GM23338 (cell line): Measurements from ENCODE around the gene LMNTD2. TPM values are rescaled to one million over a fixed set of nuclear protein-coding genes. Genes with fewer than 3 reads are reported as not detected.

Experiments
- ATAC-seq: fragments of 200-7000 bp; cut with Tn5 transposase; 3 replicates; pipeline ENCODE4 v1.9.1; 2020
- DNase-seq: peaks from one replicate; pipeline ENCODE4 v3.0.0-alpha.2; 2015; ENCODE audit warnings: low spot score
- H2AFZ ChIP-seq: fragments of 200-600 bp; sonication (generic); 2 replicates; pipeline ENCODE4 v1.8.0; 2016; ENCODE audit warnings: antibody characterized with exemption, mild to moderate bottlenecking, moderate library complexity
- H3F3A ChIP-seq: fragments of 200-600 bp; sonication (generic); replicated peaks from 2 replicates; pipeline ENCODE4 v1.8.0; 2017; ENCODE audit warnings: antibody characterized with exemption, mixed run types, low read depth
- H3K27ac ChIP-seq: fragments of 200-600 bp; sonication (generic); 2 replicates; pipeline ENCODE4 v1.6.1; 2016; ENCODE audit warnings: low read depth
- H3K27me3 ChIP-seq: fragments of 200-600 bp; sonication (generic); 2 replicates; pipeline ENCODE4 v1.8.0; 2016; ENCODE audit warnings: mild to moderate bottlenecking, mixed run types, moderate library complexity; ENCODE audit not compliant: insufficient read depth
- H3K36me3 ChIP-seq: fragments of 200-600 bp; sonication (generic); 2 replicates; pipeline ENCODE4 v1.8.0; 2016; ENCODE audit warnings: mild to moderate bottlenecking; ENCODE audit not compliant: insufficient read depth
- H3K4me1 ChIP-seq: fragments of 200-600 bp; sonication (generic); 2 replicates; pipeline ENCODE4 v1.8.0; 2016; ENCODE audit warnings: mild to moderate bottlenecking, moderate library complexity; ENCODE audit not compliant: insufficient read depth
- H3K4me2 ChIP-seq: fragments of 200-600 bp; sonication (generic); 2 replicates; pipeline ENCODE4 v1.7.1; 2017; ENCODE audit warnings: mixed run types
- H3K4me3 ChIP-seq: fragments of 200-600 bp; sonication (generic); 2 replicates; pipeline ENCODE4 v1.6.1; 2016; ENCODE audit warnings: mixed run types
- H3K79me2 ChIP-seq: fragments of 200-600 bp; sonication (generic); replicated peaks from 2 replicates; pipeline ENCODE4 v1.8.0; 2017; ENCODE audit warnings: mild to moderate bottlenecking; ENCODE audit not compliant: insufficient read depth
- H3K9me2 ChIP-seq: fragments of 200-600 bp; sonication (generic); 2 replicates; pipeline ENCODE4 v1.8.0; 2017; ENCODE audit not compliant: insufficient read depth
- H4K20me1 ChIP-seq: fragments of 200-600 bp; sonication (generic); replicated peaks from 2 replicates; pipeline ENCODE4 v1.8.0; 2017; ENCODE audit warnings: mild to moderate bottlenecking; ENCODE audit not compliant: insufficient read depth
- H3K27ac Mint-ChIP-seq: 2 replicates; pipeline ENCODE4 v1.8.0; 2020; ENCODE audit warnings: inconsistent platforms, mild to moderate bottlenecking, moderate library complexity, mixed read lengths
- H3K27me3 Mint-ChIP-seq: 3 replicates; pipeline ENCODE4 v1.8.0; 2022; ENCODE audit warnings: low read depth, mild to moderate bottlenecking, moderate library complexity, mixed read lengths, inconsistent platforms; ENCODE audit not compliant: insufficient read depth, poor library complexity
- H3K36me3 Mint-ChIP-seq: 3 replicates; pipeline ENCODE4 v1.8.0; 2021; ENCODE audit warnings: low read depth, mild to moderate bottlenecking, inconsistent platforms, moderate library complexity, mixed read lengths
- H3K4me1 Mint-ChIP-seq: 3 replicates; pipeline ENCODE4 v1.8.0; 2020; ENCODE audit warnings: mild to moderate bottlenecking, inconsistent platforms, mixed read lengths
- H3K4me3 Mint-ChIP-seq: 3 replicates; pipeline ENCODE4 v1.8.0; 2021; ENCODE audit warnings: moderate library complexity, mild to moderate bottlenecking, inconsistent platforms, mixed read lengths
- H3K9me3 Mint-ChIP-seq: 3 replicates; pipeline ENCODE4 v1.8.0; 2020; ENCODE audit warnings: moderate library complexity, mild to moderate bottlenecking, inconsistent platforms, mixed read lengths
- CREB1 ChIP-seq: fragments of 250-450 bp; sonication (Bioruptor Pico); IDR thresholded peaks from 2 replicates; pipeline ENCODE4 v1.5.0; 2020; ENCODE audit warnings: low read depth, mild to moderate bottlenecking, moderate library complexity
- ETS1 ChIP-seq: IDR thresholded peaks from 2 replicates; pipeline ENCODE4 v1.6.1; 2016; ENCODE audit warnings: antibody characterized with exemption
- EZH2 ChIP-seq: fragments of 200-600 bp; sonication (generic); IDR thresholded peaks from one replicate; pipeline ENCODE4 v1.8.0; 2017; ENCODE audit warnings: antibody characterized with exemption, mild to moderate bottlenecking, low read depth; ENCODE audit not compliant: unreplicated experiment
- EZH2phosphoT487 ChIP-seq: fragments of 200-600 bp; sonication (generic); IDR thresholded peaks from one replicate; pipeline ENCODE4 v1.8.1; 2018; ENCODE audit warnings: antibody characterized with exemption; ENCODE audit not compliant: unreplicated experiment
- JUNB ChIP-seq: IDR thresholded peaks from one replicate; pipeline ENCODE4 v1.6.1; 2016; ENCODE audit warnings: antibody characterized with exemption; ENCODE audit not compliant: unreplicated experiment
- NANOG ChIP-seq: IDR thresholded peaks from 2 replicates; pipeline ENCODE4 v1.6.1; 2016; ENCODE audit warnings: antibody characterized with exemption, borderline replicate concordance
- POLR2AphosphoS5 ChIP-seq: IDR thresholded peaks from 2 replicates; pipeline ENCODE4 v1.6.1; 2016; ENCODE audit warnings: antibody characterized with exemption, low read depth
- REST ChIP-seq: IDR thresholded peaks from one replicate; pipeline ENCODE4 v1.6.1; 2018; ENCODE audit warnings: antibody characterized with exemption; ENCODE audit not compliant: unreplicated experiment
- STAT1 ChIP-seq: IDR thresholded peaks from one replicate; pipeline ENCODE4 v1.6.1; 2016; ENCODE audit warnings: antibody characterized with exemption; ENCODE audit not compliant: unreplicated experiment
- ZNF114 ChIP-seq: fragments of 250-450 bp; sonication (Bioruptor Pico); IDR thresholded peaks from 2 replicates; pipeline ENCODE4 v1.5.0; 2020; ENCODE audit warnings: mild to moderate bottlenecking, moderate library complexity
- ZNF331 ChIP-seq: fragments of 250-450 bp; sonication (Bioruptor Pico); IDR thresholded peaks from 2 replicates; pipeline ENCODE4 v1.5.0; 2020; ENCODE audit warnings: low read depth, mild to moderate bottlenecking, moderate library complexity
- ZNF462 ChIP-seq: fragments of 250-450 bp; sonication (Bioruptor Pico); IDR thresholded peaks from 2 replicates; pipeline ENCODE4 v1.5.0; 2020; ENCODE audit warnings: mild to moderate bottlenecking, moderate library complexity
- polyA plus RNA-seq: library from polyadenylated mRNA; unstranded; fragments of >200 nt; fragmentation: Nextera tagmentation; extraction: Ambion mirVana; gene quantifications from 2 replicates; pipeline ENCODE4 v1.2.1, GENCODE V29; 2016
- total RNA-seq: library from RNA; depleted of rRNA; stranded (reverse); fragments of >200 nt; shearing (Covaris generic); gene quantifications from 2 replicates; pipeline ENCODE4 v1.2.3, GENCODE V29; 2014
- TF ChIP-seq, protein P1 (sequence below), 2 experiments: fragments of 200-600 bp in 1 of 2; sonication (generic) in 1 of 2; conservative IDR thresholded peaks; 2 replicates each; pipeline versions ENCODE4 v1.5.1 to v1.6.1; 2016 to 2017; ENCODE audit warnings: antibody characterized with exemption in 2 of 2, low read depth in 2 of 2, mild to moderate bottlenecking in 2 of 2, moderate library complexity in 1 of 2

The LMNTD2 gene
- total and polyA plus RNA-seq, 2 experiments from 2014 or later, result 1.3 to 2.1 TPM

DNA sequence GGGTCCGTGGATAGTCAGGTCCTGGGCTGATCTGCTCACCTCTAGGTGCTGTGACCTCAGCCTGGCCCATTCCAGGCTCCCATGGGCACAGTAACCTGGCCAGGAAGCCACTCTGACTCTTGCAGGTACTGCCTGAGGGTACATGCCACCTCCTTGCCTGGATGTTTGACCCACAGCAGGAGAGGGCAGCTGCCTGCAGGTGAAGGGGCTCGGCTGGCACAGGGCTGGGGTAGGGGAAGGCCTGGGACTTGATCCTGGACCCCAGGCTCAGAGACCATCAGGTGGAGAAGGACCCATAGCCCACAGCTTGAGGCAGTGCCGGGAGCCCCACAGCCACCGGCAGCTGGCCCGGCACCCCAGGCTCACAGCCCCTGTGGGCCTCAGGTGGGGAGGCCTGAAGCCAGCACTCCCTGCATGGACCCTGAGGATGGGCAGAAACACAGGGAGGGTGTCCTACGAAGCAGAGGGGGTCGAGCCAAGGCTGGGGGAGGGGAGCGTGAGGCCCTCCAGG lies 20.5 kb downstream of the LMNTD2 start:
- no peak for DNase-seq
- peaks cover 23% of the 10 kb centered on the region for H3K27me3 Mint-ChIP-seq

More for the DNA sequence above, 20.5 kb downstream of the LMNTD2 start:
- no peaks in the 10 kb centered on the region; the same call in 1 of the 2 replicates for H3K4me1 ChIP-seq
- H3K4me2 ChIP-seq, result no peak overlapping the region
- H3F3A ChIP-seq, result peaks cover 11% of the 10 kb centered on the region
- Mint-ChIP-seq H3K9me3 (peaks cover 2% of the 10 kb centered on the region; the same call in 2 of the 3 replicates), H3K4me1 (peaks cover 3% of the 10 kb centered on the region; the same call in 2 of the 3 replicates), H3K27ac (no peak overlapping the region), H3K4me3 (no peak overlapping the region), H3K36me3 (peaks cover 5% of the 10 kb centered on the region)
- TF ChIP-seq ZNF462 (CRISPR knock-in tag), result no peak
- no peak for TF ChIP-seq JUNB
- no peak for TF ChIP-seq ZNF331 (CRISPR knock-in tag)
- TF ChIP-seq CREB1, result no peak
- TF ChIP-seq EZH2phosphoT487, result no peak
- no peak for TF ChIP-seq STAT1
- no peak for TF ChIP-seq POLR2AphosphoS5
- TF ChIP-seq EZH2, result no peak
- TF ChIP-seq ZNF114 (CRISPR knock-in tag), result no peak
- TF ChIP-seq REST, result no peak
- no peak for TF ChIP-seq NANOG
- TF ChIP-seq, protein P1, sequence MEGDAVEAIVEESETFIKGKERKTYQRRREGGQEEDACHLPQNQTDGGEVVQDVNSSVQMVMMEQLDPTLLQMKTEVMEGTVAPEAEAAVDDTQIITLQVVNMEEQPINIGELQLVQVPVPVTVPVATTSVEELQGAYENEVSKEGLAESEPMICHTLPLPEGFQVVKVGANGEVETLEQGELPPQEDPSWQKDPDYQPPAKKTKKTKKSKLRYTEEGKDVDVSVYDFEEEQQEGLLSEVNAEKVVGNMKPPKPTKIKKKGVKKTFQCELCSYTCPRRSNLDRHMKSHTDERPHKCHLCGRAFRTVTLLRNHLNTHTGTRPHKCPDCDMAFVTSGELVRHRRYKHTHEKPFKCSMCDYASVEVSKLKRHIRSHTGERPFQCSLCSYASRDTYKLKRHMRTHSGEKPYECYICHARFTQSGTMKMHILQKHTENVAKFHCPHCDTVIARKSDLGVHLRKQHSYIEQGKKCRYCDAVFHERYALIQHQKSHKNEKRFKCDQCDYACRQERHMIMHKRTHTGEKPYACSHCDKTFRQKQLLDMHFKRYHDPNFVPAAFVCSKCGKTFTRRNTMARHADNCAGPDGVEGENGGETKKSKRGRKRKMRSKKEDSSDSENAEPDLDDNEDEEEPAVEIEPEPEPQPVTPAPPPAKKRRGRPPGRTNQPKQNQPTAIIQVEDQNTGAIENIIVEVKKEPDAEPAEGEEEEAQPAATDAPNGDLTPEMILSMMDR (conservative IDR thresholded peaks at IDR 0.05; ENCODE audit: low read depth in 2 of 2), result no peak
- no peak for TF ChIP-seq ETS1
- H3K36me3 ChIP-seq, result no peaks in the 10 kb centered on the region
- no peak overlapping the region for H3K4me3 ChIP-seq
- no peaks in the 10 kb centered on the region for H4K20me1 ChIP-seq
- no peaks in the 10 kb centered on the region for H3K79me2 ChIP-seq
- no peaks in the 10 kb centered on the region for H3K9me2 ChIP-seq
- ATAC-seq, result no peak
- H2AFZ ChIP-seq, result no peak overlapping the region
- peaks cover 17% of the 10 kb centered on the region; the same call in 1 of the 2 replicates for H3K27me3 ChIP-seq
- H3K27ac ChIP-seq, result no peak overlapping the region
